Fibroblast of lung (primary cell): Measurements from ENCODE around the gene MYH3. TPM values are rescaled to one million over a fixed set of nuclear protein-coding genes. Genes with fewer than 3 reads are reported as not detected.

Source experiments
- DNase-seq, 2 donors: peaks; one replicate each; pipeline versions ENCODE4 v3.0.0 to v3.0.0-alpha.2; 2010; ENCODE audit warnings: low read depth in 2 of 2
- H2AFZ ChIP-seq: 2 replicates; pipeline ENCODE4 v1.5.1; 2012; ENCODE audit warnings: low read length, control low read depth, inconsistent platforms
- H3K27ac ChIP-seq: 2 replicates; pipeline ENCODE4 v1.5.1; 2011; ENCODE audit warnings: low read length, control low read depth; ENCODE audit not compliant: insufficient read depth
- H3K27me3 ChIP-seq: 2 replicates; pipeline ENCODE4 v1.5.1; 2011; ENCODE audit warnings: mild to moderate bottlenecking, low read length; ENCODE audit not compliant: control insufficient read depth, insufficient read depth
- H3K36me3 ChIP-seq: 2 replicates; pipeline ENCODE4 v1.5.1; 2011; ENCODE audit warnings: low read length; ENCODE audit not compliant: control insufficient read depth, insufficient read depth
- H3K4me1 ChIP-seq: 2 replicates; pipeline ENCODE4 v1.5.1; 2011; ENCODE audit warnings: low read length; ENCODE audit not compliant: control insufficient read depth, insufficient read depth; ENCODE audit errors: extremely low read depth
- H3K4me2 ChIP-seq: 2 replicates; pipeline ENCODE4 v1.5.1; 2011; ENCODE audit warnings: low read length, control low read depth; ENCODE audit not compliant: insufficient read depth; ENCODE audit errors: extremely low read depth
- H3K4me3 ChIP-seq, 4 experiments: fragments of 200-600 bp in 1 of 4; sonication (generic) in 1 of 4; replicated peaks in 1 of 4; 2 replicates each; pipeline ENCODE4 v1.5.1; 2011 to 2016; ENCODE audit warnings: low read length in 4 of 4, low read depth in 3 of 4, mild to moderate bottlenecking in 3 of 4, control low read depth in 2 of 4, inconsistent platforms in 1 of 4, mixed read lengths in 1 of 4; ENCODE audit not compliant: insufficient read depth in 1 of 4; ENCODE audit errors: control extremely low read depth in 1 of 4
- H3K79me2 ChIP-seq: 2 replicates; pipeline ENCODE4 v1.5.1; 2012; ENCODE audit warnings: mild to moderate bottlenecking, low read length, inconsistent platforms; ENCODE audit not compliant: control insufficient read depth, insufficient read depth
- H3K9ac ChIP-seq: 2 replicates; pipeline ENCODE4 v1.5.1; 2011; ENCODE audit warnings: mild to moderate bottlenecking, low read length, control low read depth; ENCODE audit not compliant: insufficient read depth
- H3K9me3 ChIP-seq: 2 replicates; pipeline ENCODE4 v1.5.1; 2012; ENCODE audit warnings: low read depth, low read length; ENCODE audit not compliant: control insufficient read depth, insufficient read depth
- H4K20me1 ChIP-seq: 2 replicates; pipeline ENCODE4 v1.5.1; 2011; ENCODE audit warnings: low read length; ENCODE audit not compliant: control insufficient read depth, insufficient read depth; ENCODE audit errors: extremely low read depth
- CTCF ChIP-seq, 2 donors: IDR thresholded peaks in 1 of 2; conservative IDR thresholded peaks in 1 of 2; 1 replicate in 1 of 2; 2 replicates in 1 of 2; pipeline ENCODE4 v1.5.1; 2011 to 2012; ENCODE audit warnings: low read length in 2 of 2, control low read depth in 1 of 2, inconsistent platforms in 1 of 2, low read depth in 1 of 2, mild to moderate bottlenecking in 1 of 2
- EZH2 ChIP-seq: IDR thresholded peaks from 2 replicates; pipeline ENCODE4 v1.5.1; 2012; ENCODE audit warnings: low read length, control low read depth, mild to moderate bottlenecking; ENCODE audit errors: missing control alignments
- polyA plus RNA-seq, 2 donors: library from polyadenylated mRNA; depleted of rRNA in 1 of 2; stranded (reverse) in 1 of 2; unstranded in 1 of 2; fragments of >200 nt; gene quantifications; 2 replicates each; pipeline ENCODE4 v1.2.1, GENCODE V29; 2011 to 2012; ENCODE audit warnings: missing spikeins in 1 of 2
- total RNA-seq: library from RNA; depleted of rRNA; stranded (reverse); fragments of >200 nt; gene quantifications from 2 replicates; pipeline ENCODE4 v1.2.1, GENCODE V29; 2014

The MYH3 gene
- total and polyA plus RNA-seq, 2 donors (not counting 1 experiment from before 2014, with no cell fraction given) = 0.25 to 0.50 TPM

GRCh38 chr17:10652984-10653659 lies 4.0 kb downstream of the MYH3 start:
- Histone ChIP-seq H3K27me3 (no peaks in the 10 kb centered on the region), H3K9me3 (no peaks in the 10 kb centered on the region), H4K20me1 (no peaks in the 10 kb centered on the region), H3K79me2 (no peaks in the 10 kb centered on the region), H3K4me3 (no peak overlapping the region), H3K4me2 (no peak overlapping the region), H3K4me1 (no peaks in the 10 kb centered on the region), H2AFZ (no peak overlapping the region), H3K27ac (no peak overlapping the region), H3K9ac (no peak overlapping the region), H3K36me3 (no peaks in the 10 kb centered on the region)
- TF ChIP-seq EZH2 (no peak), CTCF (conservative IDR thresholded peaks at IDR 0.05 in 1 of 2, IDR thresholded peaks at IDR 0.05 in 1 of 2; ENCODE audit: low read depth in 1 of 2, low read length in 2 of 2) (no peak)
- DNase-seq = peak in 1 of 2 donors; percentile 13

- Histone ChIP-seq H2AFZ (no peak overlapping the region), H3K79me2 (no peaks in the 10 kb centered on the region), H4K20me1 (no peaks in the 10 kb centered on the region), H3K36me3 (no peaks in the 10 kb centered on the region), H3K4me3 (no peak overlapping the region), H3K27ac (no peak overlapping the region), H3K9me3 (no peaks in the 10 kb centered on the region), H3K4me2 (no peak overlapping the region), H3K27me3 (no peaks in the 10 kb centered on the region), H3K4me1 (no peaks in the 10 kb centered on the region), H3K9ac (no peak overlapping the region)
- no peak for DNase-seq
- TF ChIP-seq CTCF (conservative IDR thresholded peaks at IDR 0.05 in 1 of 2, IDR thresholded peaks at IDR 0.05 in 1 of 2; ENCODE audit: low read depth in 1 of 2, low read length in 2 of 2) = no peak
- TF ChIP-seq EZH2 = no peak
Measured at GRCh38 chr17:10651927-10652326, 5.2 kb downstream of the MYH3 start.

GRCh38 chr17:10649602-10650001 lies 7.5 kb downstream of the MYH3 start:
- no peaks in the 10 kb centered on the region for H3K4me1 ChIP-seq
- no peaks in the 10 kb centered on the region for H3K36me3 ChIP-seq
- H3K9ac ChIP-seq = no peak overlapping the region
- TF ChIP-seq EZH2 (no peak), CTCF (conservative IDR thresholded peaks at IDR 0.05 in 1 of 2, IDR thresholded peaks at IDR 0.05 in 1 of 2; ENCODE audit: low read depth in 1 of 2, low read length in 2 of 2) (no peak)
- H3K27me3 ChIP-seq = no peaks in the 10 kb centered on the region
- DNase-seq = no peak
- no peaks in the 10 kb centered on the region for H4K20me1 ChIP-seq
- H3K4me2 ChIP-seq = no peak overlapping the region
- H2AFZ ChIP-seq = no peak overlapping the region
- no peaks in the 10 kb centered on the region for H3K79me2 ChIP-seq
- no peaks in the 10 kb centered on the region for H3K9me3 ChIP-seq
- no peak overlapping the region for H3K4me3 ChIP-seq
- no peak overlapping the region for H3K27ac ChIP-seq
